Ishikawa (cell line): ENCODE data around the gene CAPS.

Experiments
- CEBPB ChIP-seq: IDR thresholded peaks from 2 replicates; pipeline ENCODE4 v1.6.1; 2012
- CREB1 ChIP-seq: IDR thresholded peaks from 2 replicates; pipeline ENCODE4 v1.6.1; 2012; ENCODE audit warnings: low read depth
- EGR1 ChIP-seq: IDR thresholded peaks from 2 replicates; pipeline ENCODE4 v1.6.1; 2012
- EP300 ChIP-seq: IDR thresholded peaks from 2 replicates; pipeline ENCODE4 v1.6.1; 2012; ENCODE audit warnings: borderline replicate concordance
- FOXM1 ChIP-seq: IDR thresholded peaks from 2 replicates; pipeline ENCODE4 v1.6.1; 2012; ENCODE audit warnings: low read depth, borderline replicate concordance
- NFIC ChIP-seq: IDR thresholded peaks from 2 replicates; pipeline ENCODE4 v1.6.1; 2012
- RAD21 ChIP-seq: IDR thresholded peaks from 2 replicates; pipeline ENCODE4 v1.6.1; 2012; ENCODE audit warnings: low read depth
- TAF1 ChIP-seq: IDR thresholded peaks from 2 replicates; pipeline ENCODE4 v1.6.1; 2012; ENCODE audit warnings: low read depth, mild to moderate bottlenecking
- TCF12 ChIP-seq: IDR thresholded peaks from 2 replicates; pipeline ENCODE4 v1.6.1; 2012; ENCODE audit warnings: low read depth
- TEAD4 ChIP-seq: IDR thresholded peaks from 2 replicates; pipeline ENCODE4 v1.6.1; 2012
- YY1 ChIP-seq: IDR thresholded peaks from 2 replicates; pipeline ENCODE4 v1.6.1; 2012; ENCODE audit warnings: low read depth
- ZBTB7A ChIP-seq: IDR thresholded peaks from 2 replicates; pipeline ENCODE4 v1.6.1; 2012; ENCODE audit warnings: low read depth
- TF ChIP-seq, protein P1 (sequence below): IDR thresholded peaks from 2 replicates; pipeline ENCODE4 v1.6.1; 2012
- TF ChIP-seq, protein P2 (sequence below): IDR thresholded peaks from 2 replicates; pipeline ENCODE4 v1.6.1; 2012
- TF ChIP-seq, protein P3 (sequence below): IDR thresholded peaks from 2 replicates; pipeline ENCODE4 v1.6.1; 2012; ENCODE audit warnings: low read depth, mild to moderate bottlenecking

Gene CAPS

DNA sequence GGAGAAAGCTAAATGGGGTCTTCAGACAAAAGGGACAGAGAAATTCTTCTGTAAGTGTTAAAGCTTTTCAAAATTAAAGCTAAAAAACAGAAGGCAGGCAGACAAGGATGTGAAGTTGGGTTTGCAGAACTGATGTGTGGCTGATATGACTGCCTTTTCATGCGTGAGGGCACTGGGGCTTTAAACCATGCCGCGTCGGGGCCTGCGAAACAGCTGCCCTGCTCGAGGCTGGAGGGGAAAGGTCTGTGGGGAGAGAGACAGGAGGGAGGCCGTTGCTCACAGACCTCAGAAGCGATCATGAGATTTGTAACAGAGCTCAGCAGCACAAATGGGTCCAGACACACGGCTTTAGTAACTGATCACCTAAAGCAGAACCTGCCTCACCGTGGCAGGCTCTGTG, 23.5 kb downstream of the CAPS start:
- TF ChIP-seq TEAD4, result no peak
- no peak for TF ChIP-seq ZBTB7A
- TF ChIP-seq TAF1, result no peak
- no peak for TF ChIP-seq EP300

DNA sequence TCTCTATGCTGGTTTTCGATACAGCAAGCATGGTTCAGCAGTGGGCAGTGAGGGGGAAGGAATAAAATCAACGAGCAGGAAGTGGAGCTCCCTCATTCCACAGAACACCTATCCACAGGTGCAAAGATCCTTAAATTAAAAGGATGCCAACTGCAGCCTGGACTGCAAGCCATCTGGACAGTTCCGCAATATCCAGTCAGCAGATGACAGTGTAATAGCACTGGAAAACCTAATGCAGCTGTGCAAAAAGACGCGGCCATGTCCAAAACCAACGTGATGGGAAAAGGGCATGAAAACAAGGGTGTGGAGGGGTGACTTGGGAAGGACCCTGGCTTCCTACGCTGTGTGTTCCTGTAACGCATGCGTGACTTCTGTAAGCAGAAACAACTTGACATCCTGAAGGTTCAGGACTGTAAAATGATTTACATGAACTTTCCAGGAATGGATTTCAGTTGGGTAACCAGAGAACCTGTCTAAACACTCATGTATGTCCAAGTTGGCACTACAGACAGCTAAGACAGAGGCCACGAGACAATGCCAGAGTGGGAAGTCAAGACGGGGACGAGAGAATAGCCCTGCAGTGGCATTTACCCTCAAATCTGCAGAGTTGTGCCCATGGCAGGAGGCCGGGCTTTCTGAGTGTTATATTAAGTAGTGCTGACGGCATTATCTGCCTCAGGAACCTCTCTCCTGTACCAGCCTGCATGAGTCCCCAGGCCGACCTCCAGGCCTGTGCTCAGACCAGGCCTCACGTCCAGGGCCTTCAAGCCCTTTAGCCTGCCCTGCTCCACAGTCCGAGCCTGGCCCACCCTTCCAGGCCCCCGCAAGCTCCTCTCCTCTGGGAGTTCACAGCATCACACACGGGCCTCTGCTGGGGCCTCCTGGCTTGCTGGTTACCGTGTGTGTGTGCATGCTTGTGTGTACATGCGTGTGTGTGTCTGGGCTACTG, 26.5 kb downstream of the CAPS start:
- TF ChIP-seq, protein P1, sequence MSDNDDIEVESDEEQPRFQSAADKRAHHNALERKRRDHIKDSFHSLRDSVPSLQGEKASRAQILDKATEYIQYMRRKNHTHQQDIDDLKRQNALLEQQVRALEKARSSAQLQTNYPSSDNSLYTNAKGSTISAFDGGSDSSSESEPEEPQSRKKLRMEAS, result no peak
- TF ChIP-seq YY1, result no peak
- TF ChIP-seq EGR1, result no peak
- TF ChIP-seq EP300, result no peak
- TF ChIP-seq FOXM1, result no peak
- TF ChIP-seq CEBPB, result no peak
- no peak for TF ChIP-seq TAF1
- no peak for TF ChIP-seq ZBTB7A

DNA sequence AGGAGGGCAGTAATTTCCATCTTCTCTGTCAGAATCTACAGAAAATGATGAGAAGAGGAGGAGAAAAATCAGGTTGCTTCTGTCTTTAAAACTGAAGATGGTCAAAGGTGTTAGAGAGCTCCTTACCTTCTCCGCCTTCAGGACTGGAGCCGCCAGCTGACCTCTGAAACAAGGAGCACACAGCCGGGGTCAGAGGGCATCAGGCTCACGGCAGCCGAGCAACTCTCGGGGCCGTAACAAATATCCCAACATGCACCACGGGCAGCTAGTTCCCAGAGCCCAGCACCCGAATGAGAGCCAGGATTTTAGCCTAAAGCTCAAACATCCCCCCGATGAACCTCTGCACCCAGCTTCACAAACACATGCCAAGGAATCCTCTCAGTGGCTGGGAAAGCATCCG, 27.6 kb downstream of the CAPS start:
- TF ChIP-seq ZBTB7A (no peak), NFIC (no peak), RAD21 (no peak), TAF1 (no peak)
- TF ChIP-seq, protein P1, result no peak

DNA sequence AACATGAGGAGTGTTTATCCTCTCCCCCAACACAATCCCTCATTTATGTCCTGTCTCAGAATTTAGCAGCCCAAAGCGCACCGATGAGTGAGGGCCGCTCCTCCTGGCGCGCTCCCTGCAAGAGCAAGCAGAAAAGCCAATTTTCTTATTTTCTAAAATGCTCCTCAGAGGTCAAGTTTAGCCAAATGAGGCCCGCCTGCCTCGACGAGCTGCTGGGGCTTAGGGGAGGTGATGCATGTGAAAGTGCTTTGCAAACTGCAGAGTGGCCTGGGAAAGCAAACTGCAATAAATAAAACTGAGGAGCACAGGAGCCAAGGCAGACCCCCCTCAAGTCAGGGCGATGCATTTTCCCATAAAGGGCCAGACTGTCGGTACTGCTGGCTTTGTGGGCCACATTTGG, 29.0 kb downstream of the CAPS start:
- TF ChIP-seq NFIC (no peak), CREB1 (no peak), FOXM1 (no peak)
- TF ChIP-seq, protein P2, sequence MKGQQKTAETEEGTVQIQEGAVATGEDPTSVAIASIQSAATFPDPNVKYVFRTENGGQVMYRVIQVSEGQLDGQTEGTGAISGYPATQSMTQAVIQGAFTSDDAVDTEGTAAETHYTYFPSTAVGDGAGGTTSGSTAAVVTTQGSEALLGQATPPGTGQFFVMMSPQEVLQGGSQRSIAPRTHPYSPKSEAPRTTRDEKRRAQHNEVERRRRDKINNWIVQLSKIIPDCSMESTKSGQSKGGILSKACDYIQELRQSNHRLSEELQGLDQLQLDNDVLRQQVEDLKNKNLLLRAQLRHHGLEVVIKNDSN, result no peak

DNA sequence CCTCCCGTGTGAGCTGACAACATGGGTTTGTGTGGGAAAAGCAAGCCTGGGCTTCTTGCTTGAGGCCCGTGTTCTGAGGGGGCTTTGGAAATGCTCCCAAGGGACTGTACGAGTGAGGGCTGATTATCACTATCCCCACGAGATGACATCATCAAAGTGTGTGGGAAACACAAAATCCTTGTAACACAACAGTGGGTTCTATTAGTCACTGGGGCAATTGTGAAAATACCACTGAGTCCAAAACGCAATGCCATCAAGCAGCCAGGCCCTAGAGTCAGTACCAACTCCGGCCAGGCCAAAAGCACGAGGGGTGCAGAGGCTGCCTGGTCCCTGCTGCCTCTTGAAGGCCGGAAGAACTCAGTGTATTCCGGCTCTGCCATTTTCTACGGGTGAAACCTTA, 29.6 kb downstream of the CAPS start:
- TF ChIP-seq TEAD4, result no peak
- TF ChIP-seq EP300, result no peak
- TF ChIP-seq RAD21, result no peak
- TF ChIP-seq, protein P1, result no peak

DNA sequence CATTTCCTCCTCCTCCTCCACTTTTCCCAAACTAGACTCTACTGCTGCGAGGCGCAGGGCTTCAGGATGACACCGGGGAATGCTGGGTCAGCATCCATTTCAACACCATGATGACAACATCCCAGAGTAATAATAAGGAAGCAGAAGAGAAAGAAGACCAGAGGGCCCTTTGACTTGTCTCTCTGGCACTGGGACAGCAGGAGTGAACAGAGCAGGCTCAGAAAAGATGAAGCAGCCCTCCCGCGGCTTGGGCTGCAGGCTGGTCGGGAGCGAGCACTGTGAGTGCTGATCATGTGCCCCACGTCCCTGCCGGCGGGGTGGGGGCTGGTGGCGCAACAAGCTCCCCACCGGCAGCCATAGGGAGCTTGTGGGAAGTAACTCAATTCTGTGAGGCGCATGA, 33.4 kb downstream of the CAPS start:
- TF ChIP-seq ZBTB7A (no peak), CREB1 (no peak), YY1 (no peak), EGR1 (no peak), RAD21 (no peak), TCF12 (no peak)
- TF ChIP-seq, protein P1, result no peak
- TF ChIP-seq, protein P2, result no peak

DNA sequence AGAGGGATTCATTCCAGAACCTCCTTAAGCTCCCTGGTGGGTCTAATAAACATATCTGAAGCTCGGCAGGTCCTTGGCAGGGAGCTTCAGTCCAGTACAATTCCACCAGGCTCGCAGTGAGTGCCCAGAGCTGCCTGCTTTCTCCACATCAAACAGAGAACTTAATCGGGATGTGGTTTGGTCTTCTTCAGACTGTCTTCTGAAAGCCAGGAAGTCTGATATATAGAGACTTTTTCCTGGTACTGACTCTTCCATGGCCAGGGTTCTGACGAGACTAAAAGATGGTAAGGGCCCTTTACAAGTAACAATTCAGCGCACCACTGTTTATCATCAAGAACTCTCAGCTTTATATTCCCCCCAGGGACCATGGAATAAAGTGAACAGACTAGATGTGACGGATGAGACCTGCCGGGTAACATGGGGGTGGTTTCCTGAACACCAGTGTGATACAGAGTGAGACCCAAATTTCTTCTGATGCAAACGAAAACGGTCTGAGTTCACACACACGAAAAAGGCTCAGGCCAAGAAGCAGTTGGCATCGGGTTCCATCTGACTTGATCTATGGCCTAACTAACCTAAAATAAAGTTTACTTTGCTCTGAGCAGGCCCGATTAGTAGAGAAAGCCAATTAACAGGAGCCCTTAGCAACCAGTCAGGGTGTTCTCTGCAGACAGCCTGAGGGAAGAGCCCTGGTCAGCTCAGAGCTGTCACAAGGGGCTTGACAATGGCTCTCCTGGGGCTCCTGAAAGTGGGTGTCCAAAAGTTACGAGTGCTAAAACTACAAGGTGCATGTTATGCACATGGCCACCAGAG, 34.9 kb downstream of the CAPS start:
- TF ChIP-seq EGR1 (no peak), CEBPB (no peak), CREB1 (no peak), TEAD4 (no peak), EP300 (no peak), FOXM1 (no peak), RAD21 (no peak)
- TF ChIP-seq, protein P1, result no peak
- TF ChIP-seq, protein P3, sequence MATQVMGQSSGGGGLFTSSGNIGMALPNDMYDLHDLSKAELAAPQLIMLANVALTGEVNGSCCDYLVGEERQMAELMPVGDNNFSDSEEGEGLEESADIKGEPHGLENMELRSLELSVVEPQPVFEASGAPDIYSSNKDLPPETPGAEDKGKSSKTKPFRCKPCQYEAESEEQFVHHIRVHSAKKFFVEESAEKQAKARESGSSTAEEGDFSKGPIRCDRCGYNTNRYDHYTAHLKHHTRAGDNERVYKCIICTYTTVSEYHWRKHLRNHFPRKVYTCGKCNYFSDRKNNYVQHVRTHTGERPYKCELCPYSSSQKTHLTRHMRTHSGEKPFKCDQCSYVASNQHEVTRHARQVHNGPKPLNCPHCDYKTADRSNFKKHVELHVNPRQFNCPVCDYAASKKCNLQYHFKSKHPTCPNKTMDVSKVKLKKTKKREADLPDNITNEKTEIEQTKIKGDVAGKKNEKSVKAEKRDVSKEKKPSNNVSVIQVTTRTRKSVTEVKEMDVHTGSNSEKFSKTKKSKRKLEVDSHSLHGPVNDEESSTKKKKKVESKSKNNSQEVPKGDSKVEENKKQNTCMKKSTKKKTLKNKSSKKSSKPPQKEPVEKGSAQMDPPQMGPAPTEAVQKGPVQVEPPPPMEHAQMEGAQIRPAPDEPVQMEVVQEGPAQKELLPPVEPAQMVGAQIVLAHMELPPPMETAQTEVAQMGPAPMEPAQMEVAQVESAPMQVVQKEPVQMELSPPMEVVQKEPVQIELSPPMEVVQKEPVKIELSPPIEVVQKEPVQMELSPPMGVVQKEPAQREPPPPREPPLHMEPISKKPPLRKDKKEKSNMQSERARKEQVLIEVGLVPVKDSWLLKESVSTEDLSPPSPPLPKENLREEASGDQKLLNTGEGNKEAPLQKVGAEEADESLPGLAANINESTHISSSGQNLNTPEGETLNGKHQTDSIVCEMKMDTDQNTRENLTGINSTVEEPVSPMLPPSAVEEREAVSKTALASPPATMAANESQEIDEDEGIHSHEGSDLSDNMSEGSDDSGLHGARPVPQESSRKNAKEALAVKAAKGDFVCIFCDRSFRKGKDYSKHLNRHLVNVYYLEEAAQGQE, result no peak
- TF ChIP-seq, protein P2, result no peak
